MCF 10A (cell line): ENCODE results near the gene CRAMP1. TPM values are rescaled to one million over a fixed set of nuclear protein-coding genes. Genes with fewer than 3 reads are reported as not detected.

Source experiments
- BruUV-seq: library from RNA; stranded (reverse); fragments of 400-500 nt; replicated peaks from 2 replicates; lab custom pipeline; 2021; lab: Mats Ljungman, UMichigan
- CTCF ChIA-PET: fragments of 300-600 bp; sonication (Branson Sonifier 250); formaldehyde crosslinking; extraction: SDS; loops from one replicate; lab custom pipeline; 2021; ENCODE audit warnings: antibody characterized with exemption, inconsistent platforms; lab: Yijun Ruan, JAX
- POLR2A ChIA-PET: fragments of 300-600, 350-650 bp; sonication (Branson Sonifier 250); formaldehyde crosslinking; extraction: SDS; loops from one replicate; lab custom pipeline; 2020; ENCODE audit warnings: antibody characterized with exemption, inconsistent platforms; lab: Yijun Ruan, JAX
- DNase-seq: peaks from one replicate; pipeline ENCODE4 v3.0.0-alpha.2; 2018; ENCODE audit not compliant: unreplicated experiment
- H3K27ac Mint-ChIP-seq: one replicate; pipeline ENCODE4 v1.8.0; 2022; ENCODE audit warnings: mild to moderate bottlenecking, low read depth, mixed read lengths; ENCODE audit not compliant: unreplicated experiment
- H3K27me3 Mint-ChIP-seq: one replicate; pipeline ENCODE4 v1.8.0; 2022; ENCODE audit warnings: mixed read lengths; ENCODE audit not compliant: insufficient read depth, unreplicated experiment
- H3K36me3 Mint-ChIP-seq: one replicate; pipeline ENCODE4 v1.8.0; 2022; ENCODE audit warnings: mild to moderate bottlenecking, moderate library complexity, mixed read lengths; ENCODE audit not compliant: insufficient read depth, unreplicated experiment
- H3K4me1 Mint-ChIP-seq: one replicate; pipeline ENCODE4 v1.8.0; 2022; ENCODE audit warnings: mixed read lengths; ENCODE audit not compliant: insufficient read depth, unreplicated experiment
- H3K4me3 Mint-ChIP-seq: one replicate; pipeline ENCODE4 v1.8.0; 2022; ENCODE audit warnings: mild to moderate bottlenecking, moderate library complexity, mixed read lengths; ENCODE audit not compliant: unreplicated experiment
- H3K9me3 Mint-ChIP-seq: one replicate; pipeline ENCODE4 v1.8.0; 2022; ENCODE audit warnings: mixed read lengths; ENCODE audit not compliant: unreplicated experiment
- intact Hi-C: fragments of 100-400 bp; cut with micrococcal nuclease; formaldehyde crosslinking; loops from 2 replicates; pipeline ENCODE4 v1.14.1; 2022
- total RNA-seq: library from RNA; stranded (reverse); gene quantifications from 2 replicates; pipeline ENCODE4 v1.2.3, GENCODE V29; 2022
- TF ChIP-seq, protein P1 (sequence below): fragments of 200-600 bp; IDR thresholded peaks from one replicate; pipeline ENCODE4 v1.8.0; 2022; ENCODE audit warnings: antibody characterized with exemption, mild to moderate bottlenecking; ENCODE audit not compliant: unreplicated experiment

CRAMP1 gene
- total RNA-seq, 1 experiment from 2014 or later: 26.3 TPM

DNA sequence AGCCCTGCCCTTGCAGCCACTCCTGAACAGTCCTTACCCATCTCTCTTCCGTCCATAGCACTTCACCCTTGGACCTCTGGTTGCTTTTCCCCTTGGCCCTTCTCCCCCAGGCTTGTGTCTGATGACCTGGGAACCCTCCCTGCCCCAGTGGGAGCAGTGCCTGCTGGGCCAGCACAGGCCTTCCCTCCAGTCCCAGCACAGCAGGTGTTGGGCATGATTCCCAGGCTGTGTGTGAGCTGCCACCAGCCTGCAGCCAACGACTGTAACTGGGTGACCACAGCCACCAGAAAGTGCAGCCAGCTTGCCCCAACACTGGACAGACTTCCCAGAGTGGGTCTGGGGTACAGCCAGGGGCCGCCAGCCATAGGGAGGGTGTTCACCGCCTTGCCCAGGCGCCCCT lies 30.0 kb downstream of the CRAMP1 start:
- no peaks in the 10 kb centered on the region for H3K27me3 Mint-ChIP-seq
- no TSS peak for BruUV-seq
- H3K4me1 Mint-ChIP-seq: peaks cover 14% of the 10 kb centered on the region
- intact Hi-C loops: no loop called here
- ChIA-PET POLR2A (no interaction called here), CTCF (no interaction called here)
- TF ChIP-seq, protein P1, sequence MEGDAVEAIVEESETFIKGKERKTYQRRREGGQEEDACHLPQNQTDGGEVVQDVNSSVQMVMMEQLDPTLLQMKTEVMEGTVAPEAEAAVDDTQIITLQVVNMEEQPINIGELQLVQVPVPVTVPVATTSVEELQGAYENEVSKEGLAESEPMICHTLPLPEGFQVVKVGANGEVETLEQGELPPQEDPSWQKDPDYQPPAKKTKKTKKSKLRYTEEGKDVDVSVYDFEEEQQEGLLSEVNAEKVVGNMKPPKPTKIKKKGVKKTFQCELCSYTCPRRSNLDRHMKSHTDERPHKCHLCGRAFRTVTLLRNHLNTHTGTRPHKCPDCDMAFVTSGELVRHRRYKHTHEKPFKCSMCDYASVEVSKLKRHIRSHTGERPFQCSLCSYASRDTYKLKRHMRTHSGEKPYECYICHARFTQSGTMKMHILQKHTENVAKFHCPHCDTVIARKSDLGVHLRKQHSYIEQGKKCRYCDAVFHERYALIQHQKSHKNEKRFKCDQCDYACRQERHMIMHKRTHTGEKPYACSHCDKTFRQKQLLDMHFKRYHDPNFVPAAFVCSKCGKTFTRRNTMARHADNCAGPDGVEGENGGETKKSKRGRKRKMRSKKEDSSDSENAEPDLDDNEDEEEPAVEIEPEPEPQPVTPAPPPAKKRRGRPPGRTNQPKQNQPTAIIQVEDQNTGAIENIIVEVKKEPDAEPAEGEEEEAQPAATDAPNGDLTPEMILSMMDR: no peak
- no peak overlapping the region for H3K27ac Mint-ChIP-seq
- H3K4me3 Mint-ChIP-seq: no peak overlapping the region
- peaks cover 76% of the 10 kb centered on the region for H3K36me3 Mint-ChIP-seq
- no peak for DNase-seq
- H3K9me3 Mint-ChIP-seq: no peaks in the 10 kb centered on the region

DNA sequence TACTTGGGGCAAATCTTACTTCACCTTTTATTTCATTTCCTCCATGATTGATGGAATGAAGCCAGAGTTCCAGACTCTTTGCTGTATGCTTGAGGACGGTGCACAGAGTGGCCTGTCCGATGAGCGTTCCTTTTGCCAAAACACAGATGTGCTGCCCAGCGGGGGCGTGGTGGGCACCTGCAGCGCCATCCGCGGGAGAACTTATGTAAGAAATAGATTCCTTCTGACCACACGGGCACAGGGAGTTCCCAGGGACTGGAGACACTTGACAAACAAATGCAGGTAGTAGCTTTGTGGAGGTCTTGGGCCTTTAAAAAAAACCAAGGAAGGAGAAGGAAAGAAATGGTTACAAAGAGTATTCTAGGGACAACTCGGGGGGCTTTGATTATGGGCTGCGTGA lies 30.6 kb downstream of the CRAMP1 start:
- BruUV-seq: no TSS peak
- peaks cover 79% of the 10 kb centered on the region for H3K36me3 Mint-ChIP-seq
- H3K27ac Mint-ChIP-seq: no peak overlapping the region
- intact Hi-C loops: no loop called here
- H3K27me3 Mint-ChIP-seq: no peaks in the 10 kb centered on the region
- CTCF ChIA-PET: no interaction called here
- H3K9me3 Mint-ChIP-seq: no peaks in the 10 kb centered on the region
- no peak for DNase-seq
- TF ChIP-seq, protein P1: no peak
- no peak overlapping the region for H3K4me3 Mint-ChIP-seq
- peaks cover 14% of the 10 kb centered on the region for H3K4me1 Mint-ChIP-seq
- POLR2A ChIA-PET: no interaction called here

GRCh38 chr16:1643521-1643920 lies 31.4 kb downstream of the CRAMP1 start:
- ChIA-PET CTCF (no interaction called here), POLR2A (no interaction called here)
- peaks cover 77% of the 10 kb centered on the region for H3K36me3 Mint-ChIP-seq
- H3K27ac Mint-ChIP-seq: no peak overlapping the region
- intact Hi-C loops: no loop called here
- H3K4me1 Mint-ChIP-seq: peaks cover 14% of the 10 kb centered on the region
- no peaks in the 10 kb centered on the region for H3K27me3 Mint-ChIP-seq
- no peak overlapping the region for H3K4me3 Mint-ChIP-seq
- H3K9me3 Mint-ChIP-seq: no peaks in the 10 kb centered on the region
- no peak for DNase-seq
- BruUV-seq: no TSS peak
- TF ChIP-seq, protein P1: no peak

- H3K4me3 Mint-ChIP-seq: no peak overlapping the region
- no TSS peak for BruUV-seq
Measured at GRCh38 chr16:1645914-1646525, 33.9 kb downstream of the CRAMP1 start.

More at GRCh38 chr16:1645914-1646525, 33.9 kb downstream of the CRAMP1 start:
- no peaks in the 10 kb centered on the region for H3K27me3 Mint-ChIP-seq
- H3K36me3 Mint-ChIP-seq: peaks cover 73% of the 10 kb centered on the region
- peak; percentile 62 for DNase-seq
- intact Hi-C loops: no loop called here
- TF ChIP-seq, protein P1: no peak
- peaks cover 17% of the 10 kb centered on the region for H3K4me1 Mint-ChIP-seq
- peak overlapping the region; percentile 1 for H3K27ac Mint-ChIP-seq
- ChIA-PET POLR2A (interaction anchor here (0.8 to 1.7 kb wide), 3 partner anchors 32 to 60 kb away, joined by 5 to 7 read pairs (median 5); partner anchors contain the start of genes JPT2 and MAPK8IP3), CTCF (no interaction called here)
- H3K9me3 Mint-ChIP-seq: no peaks in the 10 kb centered on the region
